K562 (cell line): ENCODE measurements around the gene GGA2. TPM values are rescaled to one million over a fixed set of nuclear protein-coding genes. Genes with fewer than 3 reads are reported as not detected.
A peak's percentile ranks its signal among the peaks of the same experiment; 100 is the strongest.

ENCODE experiments used
- ATAC-seq: fragments of 200-7000 bp; cut with Tn5 transposase; 3 replicates; pipeline ENCODE4 v1.9.1; 2020; ENCODE audit warnings: moderate library complexity
- BruUV-seq: library from RNA; stranded (reverse); fragments of 400-500 nt; replicated peaks from 2 replicates; lab custom pipeline; 2021; lab: Mats Ljungman, UMichigan
- CTCF ChIA-PET: fragments of 300-600 bp; formaldehyde crosslinking; extraction: SDS; loops from one replicate; lab custom pipeline; 2021; ENCODE audit warnings: low intra/inter-chr PET ratio; lab: Yijun Ruan, JAX
- POLR2A ChIA-PET: fragments of 300-600, 350-650 bp; sonication (Branson Sonifier 250); formaldehyde crosslinking; extraction: SDS; loops from one replicate; lab custom pipeline; 2021; ENCODE audit warnings: antibody characterized with exemption, inconsistent platforms; lab: Yijun Ruan, JAX
- DNase-seq, 4 experiments: peaks; one replicate each; pipeline versions ENCODE4 v3.0.0 to v3.0.0-alpha.2; 2011 to 2018; ENCODE audit warnings: low spot score in 3 of 4, mixed read lengths in 3 of 4; ENCODE audit errors: extremely low read depth in 1 of 4
- FAIRE-seq: peaks from 2 replicates; lab custom pipeline; 2011; peaks lifted over from hg19 to GRCh38; lab: Jason Lieb, UNC
- H2AFZ ChIP-seq: 2 replicates; pipeline ENCODE4 v1.6.0; 2011; ENCODE audit warnings: low read depth, low read length, control low read depth, inconsistent platforms
- H3K27ac ChIP-seq: fragments of 200-600 bp; 3 replicates; pipeline ENCODE4 v1.8.0; 2011; ENCODE audit warnings: low read depth, mild to moderate bottlenecking, control low read depth, inconsistent platforms, low read length, moderate library complexity, mixed read lengths; ENCODE audit errors: extremely low read depth
- H3K27me3 ChIP-seq, 2 experiments: fragments of 300-600 bp in 1 of 2; 2 replicates in 1 of 2; 3 replicates in 1 of 2; pipeline versions ENCODE4 v1.6.0 to v1.8.0; 2011; ENCODE audit warnings: inconsistent platforms in 2 of 2, low read length in 2 of 2, mild to moderate bottlenecking in 1 of 2, mixed read lengths in 1 of 2, moderate library complexity in 1 of 2; ENCODE audit not compliant: control insufficient read depth in 2 of 2, insufficient read depth in 2 of 2
- H3K36me3 ChIP-seq: fragments of 300-600 bp; 3 replicates; pipeline ENCODE4 v1.8.0; 2011; ENCODE audit warnings: mild to moderate bottlenecking, low read length, inconsistent platforms; ENCODE audit not compliant: control insufficient read depth, insufficient read depth
- H3K4me1 ChIP-seq, 2 experiments: fragments of 200-600 bp in 1 of 2; replicated peaks in 1 of 2; 2 replicates in 1 of 2; 3 replicates in 1 of 2; pipeline versions ENCODE4 v1.5.1 to v1.8.0; 2011; ENCODE audit warnings: inconsistent platforms in 2 of 2, low read length in 2 of 2, mild to moderate bottlenecking in 1 of 2, mixed read lengths in 1 of 2, moderate library complexity in 1 of 2; ENCODE audit not compliant: control insufficient read depth in 2 of 2, insufficient read depth in 2 of 2
- H3K4me2 ChIP-seq: 2 replicates; pipeline ENCODE4 v1.6.1; 2011; ENCODE audit warnings: low read length, control low read depth, inconsistent platforms, mixed read lengths; ENCODE audit not compliant: insufficient read depth
- H3K4me3 ChIP-seq: fragments of 200-600 bp; sonication (generic), shearing (Covaris generic); 2 replicates; pipeline ENCODE4 v1.5.1; 2016; ENCODE audit warnings: control low read depth, inconsistent platforms
- H3K79me2 ChIP-seq: fragments of 200-600 bp; 3 replicates; pipeline ENCODE4 v1.8.0; 2011; ENCODE audit warnings: low read length, inconsistent platforms; ENCODE audit not compliant: control insufficient read depth, insufficient read depth
- H3K9ac ChIP-seq, 2 experiments: 2 replicates each; pipeline versions ENCODE4 v1.6.0 to v1.6.1; 2011; ENCODE audit warnings: low read depth in 2 of 2, low read length in 2 of 2, control low read depth in 1 of 2, inconsistent platforms in 1 of 2, mild to moderate bottlenecking in 1 of 2, mixed read lengths in 1 of 2; ENCODE audit not compliant: insufficient read depth in 1 of 2
- H3K9me1 ChIP-seq: one replicate; pipeline ENCODE4 v1.6.0; 2011; ENCODE audit warnings: inconsistent platforms, mild to moderate bottlenecking, low read length, moderate library complexity; ENCODE audit not compliant: control insufficient read depth, insufficient read depth
- H3K9me3 ChIP-seq: replicated peaks from 2 replicates; pipeline ENCODE4 v1.5.1; 2011; ENCODE audit warnings: low read depth, low read length, inconsistent platforms; ENCODE audit not compliant: control insufficient read depth, insufficient read depth
- H4K20me1 ChIP-seq: replicated peaks from 2 replicates; pipeline ENCODE4 v1.6.1; 2011; ENCODE audit warnings: low read length, inconsistent platforms, mixed read lengths; ENCODE audit not compliant: control insufficient read depth, insufficient read depth
- ARHGAP35 ChIP-seq: fragments of 450-650 bp; IDR thresholded peaks from 2 replicates; pipeline ENCODE4 v1.6.1; 2018; ENCODE audit not compliant: partially characterized antibody
- FOS ChIP-seq: IDR thresholded peaks from 3 replicates; pipeline ENCODE4 v1.6.1; 2011; ENCODE audit not compliant: insufficient read length; ENCODE audit errors: extremely low read depth
- KLF16 ChIP-seq: IDR thresholded peaks from 2 replicates; pipeline ENCODE4 v1.6.1; 2016; ENCODE audit warnings: antibody characterized with exemption
- NFYB ChIP-seq: IDR thresholded peaks from 2 replicates; pipeline ENCODE4 v1.6.1; 2011; ENCODE audit warnings: mild to moderate bottlenecking, moderate library complexity; ENCODE audit not compliant: insufficient read length; ENCODE audit errors: extremely low read depth
- OTX1 ChIP-seq: fragments of 450-650 bp; formaldehyde crosslinking; IDR thresholded peaks from 2 replicates; pipeline ENCODE4 v1.4.0; 2022; ENCODE audit warnings: mild to moderate bottlenecking
- PHB ChIP-seq: fragments of 250-450 bp; sonication (Bioruptor Pico); IDR thresholded peaks from 2 replicates; pipeline ENCODE4 v1.5.0; 2021
- POLR2B ChIP-seq: fragments of 450-650 bp; IDR thresholded peaks from 2 replicates; pipeline ENCODE4 v1.6.1; 2018; ENCODE audit warnings: low read depth; ENCODE audit not compliant: partially characterized antibody
- RAD51 ChIP-seq: fragments of 450-650 bp; IDR thresholded peaks from 2 replicates; pipeline ENCODE4 v1.7.1; 2016; ENCODE audit warnings: low read depth, mild to moderate bottlenecking, borderline replicate concordance
- RBM25 ChIP-seq: fragments of 200-400 bp; formaldehyde crosslinking; IDR thresholded peaks from 2 replicates; pipeline ENCODE4 v1.6.1; 2018; ENCODE audit warnings: low read length, low read depth, moderate library complexity; ENCODE audit not compliant: severe bottlenecking
- RUNX1 ChIP-seq: sonication (generic); IDR thresholded peaks from 2 replicates; pipeline ENCODE4 v1.6.1; 2016; ENCODE audit warnings: antibody characterized with exemption, low read depth
- TRIM24 ChIP-seq, 2 experiments: fragments of 450-650 bp; IDR thresholded peaks; 2 replicates each; pipeline ENCODE4 v1.6.1; 2016
- USF1 ChIP-seq: sonication (generic); formaldehyde crosslinking; IDR thresholded peaks from 2 replicates; pipeline ENCODE4 v1.9.0; 2022; ENCODE audit warnings: mild to moderate bottlenecking, missing genetic modification reagents
- USF2 ChIP-seq: sonication (generic); formaldehyde crosslinking; IDR thresholded peaks from 2 replicates; pipeline ENCODE4 v1.5.0; 2020; ENCODE audit warnings: missing genetic modification reagents
- ZBTB11 ChIP-seq, 3 experiments: fragments of 200-800 bp in 1 of 3; fragments of 250-450 bp in 1 of 3; fragments of 450-650 bp in 1 of 3; sonication (Bioruptor Pico) in 1 of 3; sonication (Bioruptor generic) in 1 of 3; formaldehyde crosslinking in 1 of 3; IDR thresholded peaks; 2 replicates each; pipeline versions ENCODE4 v1.6.1 to v1.8.0; 2016 to 2022; ENCODE audit warnings: mild to moderate bottlenecking in 2 of 3, missing genetic modification characterization in 2 of 3, missing compliant biosample characterization in 1 of 3, moderate library complexity in 1 of 3
- ZBTB33 ChIP-seq: sonication (generic); formaldehyde crosslinking; IDR thresholded peaks from 2 replicates; pipeline ENCODE4 v1.8.1; 2023; ENCODE audit warnings: mild to moderate bottlenecking, missing genetic modification reagents
- ZFP30 ChIP-seq: fragments of 250-450 bp; sonication (Bioruptor Pico); IDR thresholded peaks from 2 replicates; pipeline ENCODE4 v1.8.0; 2022; ENCODE audit warnings: moderate library complexity, mild to moderate bottlenecking, inconsistent platforms, borderline replicate concordance
- WGBS: fragments of 100-300 bp; shearing (Covaris generic); methylation state at CpG from one replicate; pipeline ENCODE4 v1.1.6; 2016; ENCODE audit warnings: low coverage, mixed read lengths; ENCODE audit not compliant: insufficient coverage; ENCODE audit errors: missing lambda C conversion rate; 5-methylcytosine and 5-hydroxymethylcytosine counted together
- in situ Hi-C: fragments of 300-500 bp; cut with MboI; formaldehyde crosslinking; loops from 4 replicates; pipeline ENCODE4 v1.15.0; 2018; ENCODE audit warnings: inconsistent platforms, mixed read lengths
- intact Hi-C: fragments of 100-400 bp; cut with micrococcal nuclease; formaldehyde crosslinking; loops from 2 replicates; pipeline ENCODE4 v1.14.2; 2022
- polyA plus RNA-seq, 8 experiments: library from polyadenylated mRNA; depleted of rRNA in 4 of 8; stranded (reverse) in 5 of 8; unstranded in 3 of 8; fragments of >200 nt; fragmentation: Nextera tagmentation in 2 of 8; fragmentation: Illumina TruSeq in 1 of 8; extraction: Ambion mirVana in 2 of 8; extraction: Trizol in 1 of 8; gene quantifications; 2 replicates each; pipeline versions ENCODE4 v1.2.1 to v1.2.3, GENCODE V29; 2011 to 2014; ENCODE audit warnings: inconsistent platforms in 1 of 8, missing spikeins in 1 of 8
- total RNA-seq, 7 experiments: library from RNA; depleted of rRNA in 6 of 7; stranded (reverse); fragments of >200 nt in 6 of 7; fragmentation: Illumina TruSeq in 2 of 7; extraction: Trizol in 2 of 7; gene quantifications; 2 replicates each; pipeline versions ENCODE4 v1.2.1 to v1.2.3, GENCODE V29; 2011 to 2021; ENCODE audit warnings: low replicate concordance in 1 of 7

The GGA2 gene
- total and polyA plus RNA-seq, 9 of the 15 experiments (the other 6 are each of a cell fraction or from before 2014, with no cell fraction given): 11.9 to 133 (median 66.3) TPM

- peaks cover 5 to 8% of the 10 kb centered on the region in 2 experiments; a peak in 3 of 5 replicates for H3K4me1 ChIP-seq
- intact Hi-C loops (no loop called here), in situ Hi-C loops (no loop called here)
- TF ChIP-seq RBM25: peak; percentile 79
- no peak for TF ChIP-seq KLF16
- TF ChIP-seq ZFP30 (CRISPR knock-in tag): no peak
- TF ChIP-seq RAD51: peak; percentile 63; the same call in 1 of the 2 replicates
- TF ChIP-seq ARHGAP35: no peak
- no peak for TF ChIP-seq ZBTB33 (CRISPR knock-in tag)
- TF ChIP-seq USF2 (CRISPR knock-in tag): peak; percentile 71
- peak; percentile 15 for TF ChIP-seq FOS
- TF ChIP-seq PHB (CRISPR knock-in tag): no peak
- TF ChIP-seq RUNX1: no peak
- no peak for TF ChIP-seq ZBTB11 (CRISPR knock-in tag; IDR thresholded peaks at IDR 0.05)
- TF ChIP-seq NFYB: peak; percentile 73
- TF ChIP-seq POLR2B: no peak
- TF ChIP-seq USF1 (CRISPR knock-in tag): peak; percentile 89
- TF ChIP-seq OTX1 (CRISPR knock-in tag): no peak
- TF ChIP-seq TRIM24 (IDR thresholded peaks at IDR 0.05): no peak
- H3K9ac ChIP-seq: no peak overlapping the region
- ATAC-seq (peak; percentile 89), FAIRE-seq (peak; percentile 65), DNase-seq (peak; percentile 31 to 82 (median 78))
- no TSS peak for BruUV-seq
- peaks cover 57% of the 10 kb centered on the region; the same call in 2 of the 3 replicates for H3K36me3 ChIP-seq
- no peaks in the 10 kb centered on the region for H3K79me2 ChIP-seq
- H3K4me2 ChIP-seq: no peak overlapping the region
- CTCF ChIA-PET: no interaction called here
- H3K27me3 ChIP-seq: no peaks in the 10 kb centered on the region
- H3K27ac ChIP-seq: no peak overlapping the region
- WGBS: 94% methylated on average over 5 of the region's 5 CpGs
- POLR2A ChIA-PET: no interaction called here
- H3K4me3 ChIP-seq: no peak overlapping the region
- no peaks in the 10 kb centered on the region for H4K20me1 ChIP-seq
- H2AFZ ChIP-seq: no peak overlapping the region
- H3K9me3 ChIP-seq: no peaks in the 10 kb centered on the region
- no peaks in the 10 kb centered on the region for H3K9me1 ChIP-seq
Measured at GRCh38 chr16:23519282-23519681, 9.0 kb upstream of the GGA2 start.
